ENCODE data around the gene ASIP. TPM values are rescaled to one million over a fixed set of nuclear protein-coding genes. Genes with fewer than 3 reads are reported as not detected.

Gene ASIP
- total RNA-seq, 1 donor from 2014 or later: not detected

- Histone ChIP-seq H3K27ac (peak overlapping the region; percentile 94 to 95), H3K4me1 (peaks cover 0 to 6% of the 10 kb centered on the region in 2 donors), H3K36me3 (no peaks in the 10 kb centered on the region), H3K9me3 (no peaks in the 10 kb centered on the region), H3K4me3 (peak overlapping the region; percentile 60 to 90), H3K27me3 (no peaks in the 10 kb centered on the region)
- intact Hi-C loops (cut with DNase I): loop anchor here (2.0 to 5.0 kb wide), 3 partner anchors 60 to 490 kb away; partner anchors contain the start of genes CHMP4B, ITCH and MAP1LC3A
- DNase-seq (ENCODE audit: low spot score in 2 of 2): no peak
- peak in 1 of 3 experiments; percentile 22 for TF ChIP-seq CTCF (IDR thresholded peaks at IDR 0.05)
Measured at GRCh38 chr20:34302312-34302722, 61.1 kb downstream of the ASIP start.

GRCh38 chr20:34302723-34303533 lies 61.7 kb downstream of the ASIP start, which contains the start of gene AHCY:
TSS of gene AHCY (minus strand) at chr20:34303355. CDS start at chr20:34303270, 85 bp downstream.
- Histone ChIP-seq H3K4me1 (peaks cover 0 to 6% of the 10 kb centered on the region in 2 donors), H3K4me3 (peak within 1 kb of the TSS; percentile 60 to 90), H3K36me3 (no peaks in the 10 kb centered on the region), H3K9me3 (no peaks in the 10 kb centered on the region), H3K27ac (peak within 1 kb of the TSS; percentile 94 to 95), H3K27me3 (no peaks in the 10 kb centered on the region)
- intact Hi-C loops (cut with DNase I): loop anchor here (2.0 to 5.0 kb wide), 3 partner anchors 60 to 491 kb away; partner anchors contain the start of genes CHMP4B, ITCH and MAP1LC3A
- DNase-seq (ENCODE audit: low spot score in 2 of 2): peak; percentile 88 to 98
- peak in 1 of 3 experiments; percentile 28 for TF ChIP-seq CTCF (IDR thresholded peaks at IDR 0.05)

- Histone ChIP-seq H3K36me3 (no peaks in the 10 kb centered on the region), H3K27ac (no peak overlapping the region), H3K4me1 (peaks cover 0 to 6% of the 10 kb centered on the region in 2 donors), H3K9me3 (no peaks in the 10 kb centered on the region), H3K4me3 (no peak overlapping the region), H3K27me3 (no peaks in the 10 kb centered on the region)
- TF ChIP-seq CTCF (IDR thresholded peaks at IDR 0.05): no peak
- DNase-seq (ENCODE audit: low spot score in 2 of 2): no peak
- intact Hi-C loops (cut with DNase I): no loop called here
Measured at GRCh38 chr20:34305333-34306230, 64.4 kb downstream of the ASIP start.

GRCh38 chr20:34309691-34310090 lies 68.5 kb downstream of the ASIP start:
- Histone ChIP-seq H3K4me3 (no peak overlapping the region), H3K9me3 (no peaks in the 10 kb centered on the region), H3K36me3 (no peaks in the 10 kb centered on the region), H3K4me1 (peaks cover 14 to 16% of the 10 kb centered on the region in 2 donors), H3K27ac (no peak overlapping the region), H3K27me3 (no peaks in the 10 kb centered on the region)
- DNase-seq (ENCODE audit: low spot score in 2 of 2): no peak
- intact Hi-C loops (cut with DNase I): loop anchor here (5.0 to 10.0 kb wide), 2 partner anchors 208 to 455 kb away; partner anchors contain the start of gene DYNLRB1
- TF ChIP-seq CTCF (IDR thresholded peaks at IDR 0.05): no peak

GRCh38 chr20:34310481-34311117 lies 69.4 kb downstream of the ASIP start:
- Histone ChIP-seq H3K27ac (no peak overlapping the region), H3K4me3 (no peak overlapping the region), H3K27me3 (no peaks in the 10 kb centered on the region), H3K36me3 (no peaks in the 10 kb centered on the region), H3K4me1 (peaks cover 14 to 16% of the 10 kb centered on the region in 2 donors), H3K9me3 (no peaks in the 10 kb centered on the region)
- DNase-seq (ENCODE audit: low spot score in 2 of 2): no peak
- intact Hi-C loops (cut with DNase I): loop anchor here (5.0 to 10.0 kb wide), 2 partner anchors 207 to 454 kb away; partner anchors contain the start of gene DYNLRB1
- TF ChIP-seq CTCF (IDR thresholded peaks at IDR 0.05): no peak

Measured in ascending aorta (tissue), 2 donors.